ENCODE measurements around the gene SDHAF1.

SDHAF1 gene

GRCh38 chr19:35963514-35963913 is 31.5 kb upstream of the SDHAF1 start:
- no peaks in the 10 kb centered on the region for H3K4me1 ChIP-seq (ENCODE audit: insufficient read depth, low read length, poor library complexity, severe bottlenecking)
- H3K79me2 ChIP-seq (ENCODE audit: insufficient read depth, low read length), result no peaks in the 10 kb centered on the region
- no peaks in the 10 kb centered on the region for H3K9me2 ChIP-seq (replicated peaks; ENCODE audit: low read depth, low read length)
- no peaks in the 10 kb centered on the region for H3K36me3 ChIP-seq (ENCODE audit: insufficient read depth, low read length)
- no peaks in the 10 kb centered on the region for H4K20me1 ChIP-seq (ENCODE audit: insufficient read depth, low read length, poor library complexity, severe bottlenecking)
- no peaks in the 10 kb centered on the region for H3F3A ChIP-seq (ENCODE audit: low read depth)
- no peak overlapping the region for H2AFZ ChIP-seq (ENCODE audit: low read length)
- no peak overlapping the region for H3K4me2 ChIP-seq (ENCODE audit: low read depth, low read length, poor library complexity, severe bottlenecking)
- no peak overlapping the region for H3K9ac ChIP-seq (ENCODE audit: low read depth, low read length, poor library complexity, severe bottlenecking)
- no peaks in the 10 kb centered on the region for H3K27me3 ChIP-seq (ENCODE audit: insufficient read depth, low read length, poor library complexity, severe bottlenecking)
- no peak for TF ChIP-seq CTCF (conservative IDR thresholded peaks at IDR 0.05; ENCODE audit: low read length)
- TF ChIP-seq EZH2phosphoT487 (IDR thresholded peaks at IDR 0.05; ENCODE audit: borderline replicate concordance), result no peak
- no peaks in the 10 kb centered on the region for H3K9me3 ChIP-seq (ENCODE audit: insufficient read depth, low read depth, low read length)
- H3K4me3 ChIP-seq (ENCODE audit: low read length, poor library complexity, severe bottlenecking), result no peak overlapping the region

- no peaks in the 10 kb centered on the region for H3K79me2 ChIP-seq (ENCODE audit: insufficient read depth, low read length)
- TF ChIP-seq EZH2phosphoT487 (IDR thresholded peaks at IDR 0.05; ENCODE audit: borderline replicate concordance) (no peak), CTCF (conservative IDR thresholded peaks at IDR 0.05; ENCODE audit: low read length) (no peak)
- H4K20me1 ChIP-seq (ENCODE audit: insufficient read depth, low read length, poor library complexity, severe bottlenecking), result no peaks in the 10 kb centered on the region
- H3K9me2 ChIP-seq (replicated peaks; ENCODE audit: low read depth, low read length), result no peaks in the 10 kb centered on the region
- no peak overlapping the region for H3K4me3 ChIP-seq (ENCODE audit: low read length, poor library complexity, severe bottlenecking)
- no peak overlapping the region for H2AFZ ChIP-seq (ENCODE audit: low read length)
- H3K9ac ChIP-seq (ENCODE audit: low read depth, low read length, poor library complexity, severe bottlenecking), result no peak overlapping the region
- no peaks in the 10 kb centered on the region for H3F3A ChIP-seq (ENCODE audit: low read depth)
- H3K27me3 ChIP-seq (ENCODE audit: insufficient read depth, low read length, poor library complexity, severe bottlenecking), result no peaks in the 10 kb centered on the region
- no peaks in the 10 kb centered on the region for H3K4me1 ChIP-seq (ENCODE audit: insufficient read depth, low read length, poor library complexity, severe bottlenecking)
- H3K4me2 ChIP-seq (ENCODE audit: low read depth, low read length, poor library complexity, severe bottlenecking), result no peak overlapping the region
- H3K9me3 ChIP-seq (ENCODE audit: insufficient read depth, low read depth, low read length), result no peaks in the 10 kb centered on the region
- no peaks in the 10 kb centered on the region for H3K36me3 ChIP-seq (ENCODE audit: insufficient read depth, low read length)
Observed at GRCh38 chr19:35966771-35967170, 28.2 kb upstream of the SDHAF1 start.

GRCh38 chr19:35973487-35973886 is 21.5 kb upstream of the SDHAF1 start:
- Histone ChIP-seq H3K9me3 (ENCODE audit: insufficient read depth, low read depth, low read length) (no peaks in the 10 kb centered on the region), H3K79me2 (ENCODE audit: insufficient read depth, low read length) (no peaks in the 10 kb centered on the region), H3K36me3 (ENCODE audit: insufficient read depth, low read length) (no peaks in the 10 kb centered on the region), H3K4me1 (ENCODE audit: insufficient read depth, low read length, poor library complexity, severe bottlenecking) (no peaks in the 10 kb centered on the region), H3K9ac (ENCODE audit: low read depth, low read length, poor library complexity, severe bottlenecking) (no peak overlapping the region), H4K20me1 (ENCODE audit: insufficient read depth, low read length, poor library complexity, severe bottlenecking) (no peaks in the 10 kb centered on the region), H3K4me2 (ENCODE audit: low read depth, low read length, poor library complexity, severe bottlenecking) (no peak overlapping the region), H2AFZ (ENCODE audit: low read length) (no peak overlapping the region), H3K27me3 (ENCODE audit: insufficient read depth, low read length, poor library complexity, severe bottlenecking) (no peaks in the 10 kb centered on the region), H3F3A (ENCODE audit: low read depth) (no peaks in the 10 kb centered on the region), H3K4me3 (ENCODE audit: low read length, poor library complexity, severe bottlenecking) (no peak overlapping the region), H3K9me2 (replicated peaks; ENCODE audit: low read depth, low read length) (no peaks in the 10 kb centered on the region)
- TF ChIP-seq EZH2phosphoT487 (IDR thresholded peaks at IDR 0.05; ENCODE audit: borderline replicate concordance) (no peak), CTCF (conservative IDR thresholded peaks at IDR 0.05; ENCODE audit: low read length) (no peak)

Data from Loucy (cell line).